ENCODE data around the gene EDC4. TPM values are rescaled to one million over a fixed set of nuclear protein-coding genes. Genes with fewer than 3 reads are reported as not detected.

EDC4 gene
- total RNA-seq, 4 donors from 2014 or later: 43.8 to 72.6 (median 53.5) TPM

- H3K4me1 ChIP-seq: peaks cover 0 to 72% (median 34%) of the 10 kb centered on the region in 3 donors
- ATAC-seq: peak; percentile 94
- WGBS, 2 donors (ENCODE audit: low coverage in 1 of 2): 19 to 31% methylated on average over 3 of the region's 3 CpGs
Observed at GRCh38 chr16:67857547-67858233, 15.2 kb upstream of the EDC4 start.

GRCh38 chr16:67858500-67858899 lies 14.4 kb upstream of the EDC4 start:
- H3K4me1 ChIP-seq: peaks cover 0 to 80% (median 38%) of the 10 kb centered on the region in 3 donors
- peaks cover 0 to 9% of the 10 kb centered on the region in 2 donors for H3K36me3 ChIP-seq
- H3K4me3 ChIP-seq: no peak overlapping the region
- no peaks in the 10 kb centered on the region for H3K9me3 ChIP-seq
- no peak for ATAC-seq
- no peaks in the 10 kb centered on the region for H3K27me3 ChIP-seq
- TF ChIP-seq POLR2A (IDR thresholded peaks at IDR 0.05) (no peak), POLR2AphosphoS5 (IDR thresholded peaks at IDR 0.05) (no peak), CTCF (IDR thresholded peaks at IDR 0.05) (no peak), EP300 (IDR thresholded peaks at IDR 0.05) (no peak)
- H3K27ac ChIP-seq: peak overlapping the region; percentile 22 to 84 (median 66)
- 57 to 76% methylated on average over 3 to 4 of the region's 4 CpGs for WGBS, 2 donors (ENCODE audit: low coverage in 1 of 2)

More at GRCh38 chr16:67857547-67858233, 15.2 kb upstream of the EDC4 start:
- Histone ChIP-seq H3K36me3 (peaks cover 0 to 9% of the 10 kb centered on the region in 2 donors), H3K9me3 (no peaks in the 10 kb centered on the region), H3K27me3 (no peaks in the 10 kb centered on the region), H3K27ac (peak overlapping the region in 3 of 4 donors; percentile 56 to 84 (median 75)), H3K4me3 (no peak overlapping the region)
- peak; percentile 61 for TF ChIP-seq POLR2AphosphoS5 (IDR thresholded peaks at IDR 0.05)
- no peak for TF ChIP-seq EP300 (IDR thresholded peaks at IDR 0.05)

- peak overlapping the region in 3 of 4 donors; percentile 83 to 90 (median 86) for H3K27ac ChIP-seq
- peak; percentile 30 for ATAC-seq
- 58 to 85% methylated on average over 2 to 4 of the region's 8 CpGs for WGBS, 2 donors (ENCODE audit: low coverage in 1 of 2)
Observed at GRCh38 chr16:67860589-67861398, 12.1 kb upstream of the EDC4 start.

GRCh38 chr16:67861877-67862276 lies 11.0 kb upstream of the EDC4 start:
- Histone ChIP-seq H3K36me3 (peaks cover 0 to 28% of the 10 kb centered on the region in 2 donors), H3K4me3 (no peak overlapping the region), H3K27me3 (no peaks in the 10 kb centered on the region), H3K9me3 (no peaks in the 10 kb centered on the region), H3K27ac (peak overlapping the region in 3 of 4 donors; percentile 83 to 90 (median 86)), H3K4me1 (peaks cover 2 to 77% (median 44%) of the 10 kb centered on the region in 3 donors)
- 73 to 100% methylated on average over 1 to 6 of the region's 6 CpGs for WGBS, 2 donors (ENCODE audit: low coverage in 1 of 2)
- ATAC-seq: no peak
- no peak for TF ChIP-seq CTCF (IDR thresholded peaks at IDR 0.05)
- TF ChIP-seq POLR2AphosphoS5 (IDR thresholded peaks at IDR 0.05): no peak
- TF ChIP-seq POLR2A (IDR thresholded peaks at IDR 0.05): no peak
- no peak for TF ChIP-seq EP300 (IDR thresholded peaks at IDR 0.05)

More at GRCh38 chr16:67860589-67861398, 12.1 kb upstream of the EDC4 start:
- TF ChIP-seq EP300 (IDR thresholded peaks at IDR 0.05) (no peak), POLR2AphosphoS5 (IDR thresholded peaks at IDR 0.05) (peak; percentile 15), CTCF (IDR thresholded peaks at IDR 0.05) (no peak)
- H3K27me3 ChIP-seq: no peaks in the 10 kb centered on the region
- no peak overlapping the region for H3K4me3 ChIP-seq
- peaks cover 2 to 88% (median 45%) of the 10 kb centered on the region in 3 donors for H3K4me1 ChIP-seq
- peaks cover 0 to 17% of the 10 kb centered on the region in 2 donors for H3K36me3 ChIP-seq
- H3K9me3 ChIP-seq: no peaks in the 10 kb centered on the region

All from gastroesophageal sphincter (tissue), 4 donors.